Measurements from ENCODE around the gene ASAP2.

The ASAP2 gene

GRCh38 chr2:9300214-9300613, 93.6 kb downstream of the ASAP2 start:
- Histone ChIP-seq H3K36me3 (replicated peaks) (peaks cover 11% of the 10 kb centered on the region), H3K27ac (no peak overlapping the region), H3K4me3 (ENCODE audit: low read depth, low read length) (no peak overlapping the region), H3K27me3 (replicated peaks) (no peaks in the 10 kb centered on the region)
- DNase-seq = no peak
- in situ Hi-C loops (cut with HindIII; ENCODE audit: low pct_ligation_motif_present, low sequenced_read_pairs) = no loop called here
- no peak for TF ChIP-seq CTCF (IDR thresholded peaks at IDR 0.05; ENCODE audit: low read depth, low read length, missing control alignments)

GRCh38 chr2:9300829-9301453, 94.3 kb downstream of the ASAP2 start:
- DNase-seq = no peak
- Histone ChIP-seq H3K27ac (no peak overlapping the region), H3K36me3 (replicated peaks) (peaks cover 11% of the 10 kb centered on the region), H3K27me3 (replicated peaks) (no peaks in the 10 kb centered on the region), H3K4me3 (ENCODE audit: low read depth, low read length) (no peak overlapping the region)
- TF ChIP-seq CTCF (IDR thresholded peaks at IDR 0.05; ENCODE audit: low read depth, low read length, missing control alignments) = no peak
- in situ Hi-C loops (cut with HindIII; ENCODE audit: low pct_ligation_motif_present, low sequenced_read_pairs) = no loop called here

GRCh38 chr2:9302755-9303154, 96.1 kb downstream of the ASAP2 start:
- in situ Hi-C loops (cut with HindIII; ENCODE audit: low pct_ligation_motif_present, low sequenced_read_pairs) = no loop called here
- TF ChIP-seq CTCF (IDR thresholded peaks at IDR 0.05; ENCODE audit: low read depth, low read length, missing control alignments) = no peak
- Histone ChIP-seq H3K4me3 (ENCODE audit: low read depth, low read length) (no peak overlapping the region), H3K27ac (no peak overlapping the region), H3K27me3 (replicated peaks) (no peaks in the 10 kb centered on the region), H3K36me3 (replicated peaks) (peaks cover 11% of the 10 kb centered on the region)
- DNase-seq = no peak

- in situ Hi-C loops (cut with HindIII; ENCODE audit: low pct_ligation_motif_present, low sequenced_read_pairs) = no loop called here
- TF ChIP-seq CTCF (IDR thresholded peaks at IDR 0.05; ENCODE audit: low read depth, low read length, missing control alignments) = no peak
- Histone ChIP-seq H3K27me3 (replicated peaks) (no peaks in the 10 kb centered on the region), H3K36me3 (replicated peaks) (peaks cover 6% of the 10 kb centered on the region), H3K27ac (no peak overlapping the region), H3K4me3 (ENCODE audit: low read depth, low read length) (no peak overlapping the region)
- no peak for DNase-seq
Observed at GRCh38 chr2:9303528-9304225, 97.1 kb downstream of the ASAP2 start.

GRCh38 chr2:9306911-9307310, 100.3 kb downstream of the ASAP2 start:
- H3K4me3 ChIP-seq (ENCODE audit: low read depth, low read length) = no peak overlapping the region
- no peak for TF ChIP-seq CTCF (IDR thresholded peaks at IDR 0.05; ENCODE audit: low read depth, low read length, missing control alignments)
- DNase-seq = no peak
- H3K36me3 ChIP-seq (replicated peaks) = no peaks in the 10 kb centered on the region
- no peak overlapping the region for H3K27ac ChIP-seq
- in situ Hi-C loops (cut with HindIII; ENCODE audit: low pct_ligation_motif_present, low sequenced_read_pairs) = no loop called here
- H3K27me3 ChIP-seq (replicated peaks) = no peaks in the 10 kb centered on the region

Data from brain microvascular endothelial cell (primary cell).